ENCODE results near the gene CFAP299.
"Not testable (repeated sequence)": the region's sequence is repeated elsewhere in the genome, so short reads cannot be mapped to it uniquely, and the experiment has no call there.

Gene CFAP299

GRCh38 chr4:80614319-80614718 lies 278.8 kb downstream of the CFAP299 start:
- WGBS (ENCODE audit: insufficient coverage, insufficient read length) = no CpG with 5 or more reads among the region's 6 CpGs
- Histone ChIP-seq H3K36me3 (ENCODE audit: control insufficient read depth, insufficient read depth, low read length) (no peaks in the 10 kb centered on the region), H3K27ac (ENCODE audit: low read length) (no peak overlapping the region), H3K9me3 (ENCODE audit: control insufficient read depth, insufficient read depth, low read length) (no peaks in the 10 kb centered on the region), H3K4me3 (ENCODE audit: low read length) (no peak overlapping the region), H3K4me1 (ENCODE audit: control insufficient read depth, insufficient read depth, low read length) (no peaks in the 10 kb centered on the region), H3K27me3 (ENCODE audit: control insufficient read depth, insufficient read depth, low read length) (no peaks in the 10 kb centered on the region)
- DNase-seq (ENCODE audit: low read depth, low spot score) = peak; percentile 9

DNA sequence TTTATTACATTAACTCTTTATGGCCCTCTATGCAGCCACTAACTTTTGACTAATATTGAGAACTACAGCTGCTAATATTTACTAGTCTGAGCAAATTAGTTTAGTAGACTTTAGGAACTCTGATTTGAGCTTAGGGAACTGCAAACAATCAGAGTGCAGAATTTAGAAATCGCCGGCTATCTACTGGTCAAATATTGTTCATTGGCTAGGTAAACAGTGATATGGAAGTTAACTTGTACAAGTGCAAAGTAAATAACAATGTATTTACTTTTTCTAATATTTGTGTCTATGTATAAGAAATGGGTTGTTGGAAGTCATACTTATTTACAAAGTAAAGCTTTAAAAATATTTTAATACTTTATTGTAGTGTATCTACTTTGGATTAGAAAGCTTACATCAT lies 279.6 kb downstream of the CFAP299 start:
- H3K27me3 ChIP-seq (ENCODE audit: control insufficient read depth, insufficient read depth, low read length) = no peaks in the 10 kb centered on the region
- H3K4me1 ChIP-seq (ENCODE audit: control insufficient read depth, insufficient read depth, low read length) = no peaks in the 10 kb centered on the region
- no CpG with 5 or more reads among the region's 2 CpGs for WGBS (ENCODE audit: insufficient coverage, insufficient read length)
- H3K9me3 ChIP-seq (ENCODE audit: control insufficient read depth, insufficient read depth, low read length) = no peaks in the 10 kb centered on the region
- H3K4me3 ChIP-seq (ENCODE audit: low read length) = no peak overlapping the region
- no peak for DNase-seq (ENCODE audit: low read depth, low spot score)
- no peak overlapping the region for H3K27ac ChIP-seq (ENCODE audit: low read length)
- H3K36me3 ChIP-seq (ENCODE audit: control insufficient read depth, insufficient read depth, low read length) = no peaks in the 10 kb centered on the region

DNA sequence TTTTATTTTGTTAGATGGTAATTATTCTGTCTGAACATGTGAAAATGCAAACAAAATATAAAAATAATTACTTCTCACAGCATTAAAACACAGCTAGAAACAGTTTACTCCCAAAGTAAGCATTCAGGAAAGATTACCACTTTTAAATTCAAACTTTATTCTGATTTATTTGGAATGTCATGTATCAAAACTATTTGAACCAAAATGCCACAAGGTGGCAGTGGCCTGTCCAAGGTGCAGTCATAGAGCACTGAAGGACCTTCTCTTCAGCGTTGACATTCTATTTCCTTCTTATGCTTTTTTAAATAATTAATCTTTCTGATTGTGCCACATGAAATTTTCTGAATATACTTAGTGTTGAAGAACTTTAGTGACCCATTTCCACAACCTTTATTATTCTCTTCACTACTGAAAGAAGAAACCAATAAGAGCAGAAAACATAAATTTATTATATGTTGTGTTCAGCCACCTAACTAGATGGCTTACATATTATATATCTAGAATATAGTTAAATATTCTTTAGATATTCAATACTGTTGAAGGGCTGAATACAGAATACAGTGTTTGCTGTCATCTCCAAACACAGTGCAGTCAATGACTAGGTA lies 283.6 kb downstream of the CFAP299 start:
- Histone ChIP-seq H3K27ac (ENCODE audit: low read length) (no peak overlapping the region), H3K9me3 (ENCODE audit: control insufficient read depth, insufficient read depth, low read length) (no peaks in the 10 kb centered on the region), H3K27me3 (ENCODE audit: control insufficient read depth, insufficient read depth, low read length) (no peaks in the 10 kb centered on the region), H3K36me3 (ENCODE audit: control insufficient read depth, insufficient read depth, low read length) (no peaks in the 10 kb centered on the region), H3K4me3 (ENCODE audit: low read length) (no peak overlapping the region), H3K4me1 (ENCODE audit: control insufficient read depth, insufficient read depth, low read length) (no peaks in the 10 kb centered on the region)
- DNase-seq (ENCODE audit: low read depth, low spot score) = no peak
- WGBS (ENCODE audit: insufficient coverage, insufficient read length) = no CpG with 5 or more reads among the region's 1 CpG

- Histone ChIP-seq H3K27ac (ENCODE audit: low read length) (no peak overlapping the region), H3K9me3 (ENCODE audit: control insufficient read depth, insufficient read depth, low read length) (no peaks in the 10 kb centered on the region; the same call in 1 of the 2 replicates), H3K4me1 (ENCODE audit: control insufficient read depth, insufficient read depth, low read length) (no peaks in the 10 kb centered on the region), H3K4me3 (ENCODE audit: low read length) (no peak overlapping the region), H3K36me3 (ENCODE audit: control insufficient read depth, insufficient read depth, low read length) (no peaks in the 10 kb centered on the region), H3K27me3 (ENCODE audit: control insufficient read depth, insufficient read depth, low read length) (no peaks in the 10 kb centered on the region)
- no CpG with 5 or more reads among the region's 1 CpG for WGBS (ENCODE audit: insufficient coverage, insufficient read length)
- no peak for DNase-seq (ENCODE audit: low read depth, low spot score)
Measured at GRCh38 chr4:80631861-80632260, 296.3 kb downstream of the CFAP299 start.

DNA sequence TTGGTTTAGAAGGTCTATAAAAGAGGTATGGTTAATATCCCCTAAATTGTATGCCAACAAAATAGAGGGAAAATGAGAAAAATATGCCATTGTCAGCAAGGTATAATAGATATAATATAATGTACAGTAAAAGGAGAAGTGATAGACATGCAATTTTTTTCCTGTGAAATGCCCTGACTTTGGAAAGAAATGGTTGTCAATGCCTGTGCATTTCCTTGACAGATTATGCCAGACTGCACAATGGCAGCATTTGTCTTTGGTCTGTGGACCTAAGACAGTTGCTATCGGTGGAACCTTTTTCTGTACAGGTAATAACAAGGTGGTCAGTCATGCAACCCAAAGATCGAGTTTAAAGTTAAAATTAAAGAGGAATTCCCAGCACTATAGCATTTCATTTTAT lies 301.7 kb downstream of the CFAP299 start:
- no peaks in the 10 kb centered on the region for H3K36me3 ChIP-seq (ENCODE audit: control insufficient read depth, insufficient read depth, low read length)
- no CpG with 5 or more reads among the region's 2 CpGs for WGBS (ENCODE audit: insufficient coverage, insufficient read length)
- H3K4me3 ChIP-seq (ENCODE audit: low read length) = no peak overlapping the region
- no peak overlapping the region for H3K27ac ChIP-seq (ENCODE audit: low read length)
- no peaks in the 10 kb centered on the region for H3K4me1 ChIP-seq (ENCODE audit: control insufficient read depth, insufficient read depth, low read length)
- no peak for DNase-seq (ENCODE audit: low read depth, low spot score)
- no peaks in the 10 kb centered on the region for H3K27me3 ChIP-seq (ENCODE audit: control insufficient read depth, insufficient read depth, low read length)
- H3K9me3 ChIP-seq (ENCODE audit: control insufficient read depth, insufficient read depth, low read length) = no peaks in the 10 kb centered on the region

DNA sequence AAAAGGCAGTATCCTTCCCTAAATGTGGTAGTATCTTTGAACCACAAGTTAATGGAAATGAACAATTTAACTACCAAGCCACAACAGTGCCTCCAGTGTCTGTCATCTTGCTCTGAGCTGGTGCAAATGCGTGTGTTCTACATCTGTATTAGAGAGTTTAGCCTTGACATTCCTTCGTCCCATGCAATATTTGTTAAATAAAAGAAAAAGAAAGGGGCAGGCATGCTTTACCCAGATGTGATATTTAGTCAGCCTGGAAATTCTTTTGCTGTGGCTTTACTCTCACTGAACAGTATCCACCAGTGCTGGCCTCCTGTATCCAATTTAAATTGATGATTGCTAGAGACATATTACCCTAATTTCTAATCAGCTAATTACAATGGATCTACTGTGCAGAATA lies 310.5 kb downstream of the CFAP299 start:
- no peaks in the 10 kb centered on the region for H3K36me3 ChIP-seq (ENCODE audit: control insufficient read depth, insufficient read depth, low read length)
- no peaks in the 10 kb centered on the region for H3K9me3 ChIP-seq (ENCODE audit: control insufficient read depth, insufficient read depth, low read length)
- H3K4me3 ChIP-seq (ENCODE audit: low read length) = no peak overlapping the region
- no peak for DNase-seq (ENCODE audit: low read depth, low spot score)
- H3K27me3 ChIP-seq (ENCODE audit: control insufficient read depth, insufficient read depth, low read length) = no peaks in the 10 kb centered on the region
- H3K27ac ChIP-seq (ENCODE audit: low read length) = no peak overlapping the region
- WGBS (ENCODE audit: insufficient coverage, insufficient read length) = no CpG with 5 or more reads among the region's 2 CpGs
- H3K4me1 ChIP-seq (ENCODE audit: control insufficient read depth, insufficient read depth, low read length) = no peaks in the 10 kb centered on the region

DNA sequence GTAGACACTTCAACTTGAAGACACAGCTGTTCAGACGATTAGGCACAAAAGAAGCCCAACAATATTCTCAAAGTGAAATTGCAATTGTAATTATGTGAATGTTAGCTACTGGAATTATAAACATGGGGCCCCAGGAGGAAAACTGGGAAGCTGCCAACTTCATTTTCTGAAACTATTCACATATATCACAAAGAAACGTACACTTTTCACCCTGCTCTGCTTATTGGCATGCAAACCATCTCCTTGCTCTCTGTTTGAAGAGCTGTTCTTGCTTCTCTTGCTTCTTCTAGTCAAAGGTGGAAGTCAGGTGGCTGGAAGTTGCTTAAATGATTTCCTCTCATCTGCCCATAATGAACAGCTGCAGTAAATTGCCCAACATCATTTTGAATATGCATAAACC lies 320.1 kb downstream of the CFAP299 start:
- Histone ChIP-seq H3K9me3 (ENCODE audit: control insufficient read depth, insufficient read depth, low read length) (no peaks in the 10 kb centered on the region), H3K4me3 (ENCODE audit: low read length) (no peak overlapping the region), H3K36me3 (ENCODE audit: control insufficient read depth, insufficient read depth, low read length) (no peaks in the 10 kb centered on the region), H3K4me1 (ENCODE audit: control insufficient read depth, insufficient read depth, low read length) (no peaks in the 10 kb centered on the region), H3K27me3 (ENCODE audit: control insufficient read depth, insufficient read depth, low read length) (no peaks in the 10 kb centered on the region), H3K27ac (ENCODE audit: low read length) (no peak overlapping the region)
- no CpG with 5 or more reads among the region's 2 CpGs for WGBS (ENCODE audit: insufficient coverage, insufficient read length)
- no peak for DNase-seq (ENCODE audit: low read depth, low spot score)

GRCh38 chr4:80670118-80670517 lies 334.6 kb downstream of the CFAP299 start:
- H3K27ac ChIP-seq (ENCODE audit: low read length); DNase-seq (ENCODE audit: low read depth, low spot score); H3K4me3 ChIP-seq (ENCODE audit: low read length); H3K27me3 ChIP-seq (ENCODE audit: control insufficient read depth, insufficient read depth, low read length); H3K36me3 ChIP-seq (ENCODE audit: control insufficient read depth, insufficient read depth, low read length); H3K9me3 ChIP-seq (ENCODE audit: control insufficient read depth, insufficient read depth, low read length); H3K4me1 ChIP-seq (ENCODE audit: control insufficient read depth, insufficient read depth, low read length): not testable (repeated sequence)
- WGBS (ENCODE audit: insufficient coverage, insufficient read length) = no CpG with 5 or more reads among the region's 3 CpGs

DNA sequence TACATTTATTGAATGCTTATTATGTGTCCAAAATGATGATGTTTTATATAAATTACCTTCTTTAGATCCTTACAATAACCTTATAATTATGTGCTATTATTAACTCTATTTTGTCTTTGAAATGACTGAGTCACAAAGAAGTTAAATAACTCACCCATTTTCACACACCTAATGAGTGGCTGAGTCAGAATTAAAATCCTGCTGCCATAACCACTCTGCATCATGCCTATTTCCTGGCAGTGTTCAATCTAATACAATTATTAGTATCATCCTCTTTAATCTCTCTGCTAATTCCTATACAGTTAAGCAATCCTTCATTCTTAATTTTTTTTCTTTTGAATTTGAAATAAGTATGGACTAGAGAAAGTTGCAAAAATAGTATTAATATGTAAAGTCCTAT lies 342.9 kb downstream of the CFAP299 start:
- Histone ChIP-seq H3K4me1 (ENCODE audit: control insufficient read depth, insufficient read depth, low read length) (no peaks in the 10 kb centered on the region), H3K9me3 (ENCODE audit: control insufficient read depth, insufficient read depth, low read length) (no peaks in the 10 kb centered on the region), H3K27ac (ENCODE audit: low read length) (no peak overlapping the region), H3K4me3 (ENCODE audit: low read length) (no peak overlapping the region), H3K36me3 (ENCODE audit: control insufficient read depth, insufficient read depth, low read length) (no peaks in the 10 kb centered on the region), H3K27me3 (ENCODE audit: control insufficient read depth, insufficient read depth, low read length) (no peaks in the 10 kb centered on the region)
- DNase-seq (ENCODE audit: low read depth, low spot score) = no peak

GRCh38 chr4:80680934-80681333 lies 345.4 kb downstream of the CFAP299 start:
- Histone ChIP-seq H3K27ac (ENCODE audit: low read length) (no peak overlapping the region), H3K4me1 (ENCODE audit: control insufficient read depth, insufficient read depth, low read length) (no peaks in the 10 kb centered on the region), H3K27me3 (ENCODE audit: control insufficient read depth, insufficient read depth, low read length) (no peaks in the 10 kb centered on the region), H3K9me3 (ENCODE audit: control insufficient read depth, insufficient read depth, low read length) (no peaks in the 10 kb centered on the region), H3K36me3 (ENCODE audit: control insufficient read depth, insufficient read depth, low read length) (no peaks in the 10 kb centered on the region), H3K4me3 (ENCODE audit: low read length) (no peak overlapping the region)
- DNase-seq (ENCODE audit: low read depth, low spot score) = no peak

DNA sequence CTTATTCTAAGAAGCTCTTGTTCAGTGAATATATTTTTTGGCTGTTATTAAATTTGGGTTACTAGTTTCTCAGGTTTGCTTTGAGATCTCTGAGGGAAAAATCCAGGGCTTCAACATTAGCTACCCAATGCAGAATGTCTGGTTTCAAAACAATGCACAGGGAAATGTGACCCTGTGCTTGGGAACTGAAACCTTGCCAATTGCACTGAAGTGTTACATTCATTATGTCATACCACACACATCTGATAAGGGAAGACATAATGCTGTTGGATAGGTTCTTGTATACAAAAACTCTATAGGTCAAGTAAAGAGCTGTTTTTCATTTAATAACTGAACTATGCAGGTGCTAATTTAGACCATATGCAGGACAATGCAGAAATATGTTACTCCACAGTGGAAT lies 349.7 kb downstream of the CFAP299 start:
- no peak for DNase-seq (ENCODE audit: low read depth, low spot score)
- Histone ChIP-seq H3K27me3 (ENCODE audit: control insufficient read depth, insufficient read depth, low read length) (no peaks in the 10 kb centered on the region), H3K27ac (ENCODE audit: low read length) (no peak overlapping the region), H3K4me1 (ENCODE audit: control insufficient read depth, insufficient read depth, low read length) (no peaks in the 10 kb centered on the region), H3K9me3 (ENCODE audit: control insufficient read depth, insufficient read depth, low read length) (no peaks in the 10 kb centered on the region), H3K36me3 (ENCODE audit: control insufficient read depth, insufficient read depth, low read length) (no peaks in the 10 kb centered on the region), H3K4me3 (ENCODE audit: low read length) (no peak overlapping the region)
